ENCODE results near the gene SEPTIN11.

Gene SEPTIN11

GRCh38 chr4:76993787-76994641, 44.5 kb downstream of the SEPTIN11 start:
- TF ChIP-seq, protein P1, sequence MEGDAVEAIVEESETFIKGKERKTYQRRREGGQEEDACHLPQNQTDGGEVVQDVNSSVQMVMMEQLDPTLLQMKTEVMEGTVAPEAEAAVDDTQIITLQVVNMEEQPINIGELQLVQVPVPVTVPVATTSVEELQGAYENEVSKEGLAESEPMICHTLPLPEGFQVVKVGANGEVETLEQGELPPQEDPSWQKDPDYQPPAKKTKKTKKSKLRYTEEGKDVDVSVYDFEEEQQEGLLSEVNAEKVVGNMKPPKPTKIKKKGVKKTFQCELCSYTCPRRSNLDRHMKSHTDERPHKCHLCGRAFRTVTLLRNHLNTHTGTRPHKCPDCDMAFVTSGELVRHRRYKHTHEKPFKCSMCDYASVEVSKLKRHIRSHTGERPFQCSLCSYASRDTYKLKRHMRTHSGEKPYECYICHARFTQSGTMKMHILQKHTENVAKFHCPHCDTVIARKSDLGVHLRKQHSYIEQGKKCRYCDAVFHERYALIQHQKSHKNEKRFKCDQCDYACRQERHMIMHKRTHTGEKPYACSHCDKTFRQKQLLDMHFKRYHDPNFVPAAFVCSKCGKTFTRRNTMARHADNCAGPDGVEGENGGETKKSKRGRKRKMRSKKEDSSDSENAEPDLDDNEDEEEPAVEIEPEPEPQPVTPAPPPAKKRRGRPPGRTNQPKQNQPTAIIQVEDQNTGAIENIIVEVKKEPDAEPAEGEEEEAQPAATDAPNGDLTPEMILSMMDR (IDR thresholded peaks at IDR 0.05; ENCODE audit: low read length, missing control alignments) = no peak
- H3K4me3 ChIP-seq (replicated peaks; ENCODE audit: low read depth, low read length) = no peak overlapping the region
- DNase-seq (ENCODE audit: low read depth) = no peak

GRCh38 chr4:76995776-76996175, 46.2 kb downstream of the SEPTIN11 start:
- TF ChIP-seq, protein P1 (IDR thresholded peaks at IDR 0.05; ENCODE audit: low read length, missing control alignments) = no peak
- no peak for DNase-seq (ENCODE audit: low read depth)
- no peak overlapping the region for H3K4me3 ChIP-seq (replicated peaks; ENCODE audit: low read depth, low read length)

DNA sequence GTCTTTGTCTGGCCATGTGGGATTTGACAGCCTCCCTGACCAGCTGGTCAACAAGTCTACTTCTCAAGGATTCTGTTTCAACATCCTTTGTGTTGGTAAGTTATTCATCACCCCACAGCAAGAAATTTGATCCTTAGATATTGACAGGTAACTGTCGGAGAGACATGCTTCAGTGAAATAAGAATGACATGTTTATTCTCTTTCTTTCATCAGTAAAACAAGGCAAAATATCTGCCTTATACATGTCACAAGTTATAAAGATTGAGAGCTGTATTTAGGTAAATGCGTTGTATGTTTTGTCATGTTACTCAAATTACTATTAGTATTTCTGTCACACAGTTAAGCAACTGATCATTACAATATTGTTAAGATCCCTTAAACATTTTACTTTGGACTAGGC, 46.9 kb downstream of the SEPTIN11 start:
- no peak for DNase-seq (ENCODE audit: low read depth)
- H3K4me3 ChIP-seq (replicated peaks; ENCODE audit: low read depth, low read length) = no peak overlapping the region
- TF ChIP-seq, protein P1 (IDR thresholded peaks at IDR 0.05; ENCODE audit: low read length, missing control alignments) = no peak

DNA sequence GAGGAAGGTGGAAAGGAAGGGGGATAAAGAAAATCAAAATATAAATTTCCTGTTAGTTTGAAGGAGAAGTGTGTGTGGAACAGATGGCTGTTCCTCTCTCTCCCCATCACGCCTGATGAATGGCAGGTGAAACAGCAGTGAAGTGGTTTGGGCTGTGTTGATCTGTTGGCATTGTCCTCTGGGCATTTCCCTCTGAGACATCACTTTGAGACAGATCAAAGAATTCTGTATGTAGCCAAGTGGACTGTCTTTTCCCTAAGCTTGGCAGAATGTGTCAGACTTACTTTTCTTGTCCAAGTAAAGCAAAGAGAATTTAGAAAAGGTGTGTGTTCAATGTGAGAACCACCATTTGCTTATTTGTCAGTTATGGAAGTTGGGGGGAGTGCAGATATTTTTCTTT, 47.5 kb downstream of the SEPTIN11 start:
- DNase-seq (ENCODE audit: low read depth) = no peak
- no peak overlapping the region for H3K4me3 ChIP-seq (replicated peaks; ENCODE audit: low read depth, low read length)
- TF ChIP-seq, protein P1 (IDR thresholded peaks at IDR 0.05; ENCODE audit: low read length, missing control alignments) = no peak

DNA sequence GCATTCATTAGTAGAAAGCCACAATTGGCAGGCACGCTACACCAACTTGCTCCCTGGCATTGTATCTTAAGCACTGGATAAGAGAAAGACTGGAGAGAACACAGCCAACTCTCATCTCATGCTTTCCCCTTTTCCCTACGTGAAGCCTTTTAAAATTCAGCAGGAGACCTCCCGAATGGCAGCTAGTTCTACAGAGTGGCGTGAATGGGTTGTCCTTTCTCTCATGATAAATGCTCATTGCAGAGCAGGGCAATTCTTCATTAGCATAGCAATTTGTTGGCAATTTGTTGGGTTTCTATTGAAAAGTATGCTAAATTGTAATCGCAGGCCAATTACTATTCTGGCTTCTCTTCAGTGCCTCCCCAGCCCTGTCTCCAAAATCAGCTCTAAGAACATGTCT, 48.0 kb downstream of the SEPTIN11 start:
- no peak overlapping the region for H3K4me3 ChIP-seq (replicated peaks; ENCODE audit: low read depth, low read length)
- TF ChIP-seq, protein P1 (IDR thresholded peaks at IDR 0.05; ENCODE audit: low read length, missing control alignments) = no peak
- DNase-seq (ENCODE audit: low read depth) = no peak

DNA sequence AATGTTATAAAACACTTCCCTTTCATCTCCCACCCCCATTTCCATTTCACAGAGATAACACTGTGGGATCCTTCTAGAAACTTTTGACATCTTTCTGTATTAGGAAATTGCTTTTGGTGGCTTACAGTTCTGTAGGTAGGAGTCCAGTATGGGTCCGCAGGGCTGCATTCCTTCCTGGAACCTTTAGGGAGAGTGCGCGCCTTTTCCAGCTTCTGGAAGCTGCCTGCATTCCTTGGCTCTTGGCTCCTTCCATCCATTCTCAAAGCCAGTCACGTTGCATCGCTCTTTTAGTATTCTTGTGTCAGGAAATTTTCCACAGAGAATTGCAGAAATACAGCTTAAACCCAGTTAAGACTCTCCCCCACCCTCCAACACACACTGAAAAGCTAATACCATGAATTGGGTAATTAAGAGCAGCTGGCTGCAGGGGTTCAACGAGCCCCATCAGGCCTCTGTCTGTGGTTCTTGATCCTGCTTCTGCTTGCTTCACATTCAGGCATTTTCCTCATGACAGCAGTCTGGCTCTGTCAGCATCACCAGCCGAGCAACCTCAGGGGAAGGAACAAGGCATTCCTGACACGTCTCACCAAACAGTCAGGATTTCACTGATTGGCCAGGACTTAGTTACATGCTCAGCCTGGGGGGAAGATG, 48.8 kb downstream of the SEPTIN11 start:
- DNase-seq (ENCODE audit: low read depth) = no peak
- TF ChIP-seq, protein P1 (IDR thresholded peaks at IDR 0.05; ENCODE audit: low read length, missing control alignments) = no peak
- no peak overlapping the region for H3K4me3 ChIP-seq (replicated peaks; ENCODE audit: low read depth, low read length)

All from fibroblast of pulmonary artery (primary cell).